HG02763 (cell line): Measurements from ENCODE around the gene TTC9.

ENCODE experiments used
- ATAC-seq: cut with Tn5 transposase; IDR thresholded peaks from one replicate; pipeline ENCODE4 v1.9.1; 2021; ENCODE audit warnings: mild to moderate bottlenecking, moderate library complexity; ENCODE audit not compliant: unreplicated experiment

TTC9 gene

GRCh38 chr14:70641548-70642302 is at the start of gene TTC9:
Gene TTC9, plus strand, starts transcription at chr14:70641916. Its CDS starts 214 bp downstream, at chr14:70642130.
- no peak for ATAC-seq

- no peak for ATAC-seq
Observed at GRCh38 chr14:70594461-70594860, 47.3 kb upstream of the TTC9 start.

GRCh38 chr14:70595443-70596185 is 46.1 kb upstream of the TTC9 start:
- ATAC-seq, result no peak

GRCh38 chr14:70597731-70598130 is 44.0 kb upstream of the TTC9 start:
- no peak for ATAC-seq

GRCh38 chr14:70599345-70599744 is 42.4 kb upstream of the TTC9 start:
- no peak for ATAC-seq

GRCh38 chr14:70600382-70601157 is 41.1 kb upstream of the TTC9 start, which contains the start of gene MED6:
Gene MED6, minus strand, starts transcription at chr14:70600655. Its CDS starts 18 bp downstream, at chr14:70600637.
- ATAC-seq, result peak; percentile 93

- no peak for ATAC-seq
Observed at GRCh38 chr14:70601162-70601561, 40.6 kb upstream of the TTC9 start.

GRCh38 chr14:70602254-70602653 is 39.5 kb upstream of the TTC9 start:
- no peak for ATAC-seq

- ATAC-seq, result no peak
Observed at GRCh38 chr14:70611216-70611615, 30.5 kb upstream of the TTC9 start.

GRCh38 chr14:70616646-70617045 is 25.1 kb upstream of the TTC9 start:
- ATAC-seq, result no peak

GRCh38 chr14:70618314-70618713 is 23.4 kb upstream of the TTC9 start:
- ATAC-seq, result no peak

- no peak for ATAC-seq
Observed at GRCh38 chr14:70619708-70620107, 22.0 kb upstream of the TTC9 start.

- no peak for ATAC-seq
Observed at GRCh38 chr14:70622111-70622712, 19.5 kb upstream of the TTC9 start.

- no peak for ATAC-seq
Observed at GRCh38 chr14:70624972-70625371, 16.7 kb upstream of the TTC9 start.

- ATAC-seq, result no peak
Observed at GRCh38 chr14:70631948-70632347, 9.8 kb upstream of the TTC9 start.

- ATAC-seq, result no peak
Observed at GRCh38 chr14:70635971-70636595, 5.6 kb upstream of the TTC9 start.

GRCh38 chr14:70638416-70638815 is 3.3 kb upstream of the TTC9 start:
- no peak for ATAC-seq

GRCh38 chr14:70640938-70641547 is 673 bp upstream of the TTC9 start:
- peak; percentile 59 for ATAC-seq

- ATAC-seq, result no peak
Observed at GRCh38 chr14:70642303-70643235, 853 bp downstream of the TTC9 start.
